ENCODE data around the gene RAC3.

RAC3 gene

DNA sequence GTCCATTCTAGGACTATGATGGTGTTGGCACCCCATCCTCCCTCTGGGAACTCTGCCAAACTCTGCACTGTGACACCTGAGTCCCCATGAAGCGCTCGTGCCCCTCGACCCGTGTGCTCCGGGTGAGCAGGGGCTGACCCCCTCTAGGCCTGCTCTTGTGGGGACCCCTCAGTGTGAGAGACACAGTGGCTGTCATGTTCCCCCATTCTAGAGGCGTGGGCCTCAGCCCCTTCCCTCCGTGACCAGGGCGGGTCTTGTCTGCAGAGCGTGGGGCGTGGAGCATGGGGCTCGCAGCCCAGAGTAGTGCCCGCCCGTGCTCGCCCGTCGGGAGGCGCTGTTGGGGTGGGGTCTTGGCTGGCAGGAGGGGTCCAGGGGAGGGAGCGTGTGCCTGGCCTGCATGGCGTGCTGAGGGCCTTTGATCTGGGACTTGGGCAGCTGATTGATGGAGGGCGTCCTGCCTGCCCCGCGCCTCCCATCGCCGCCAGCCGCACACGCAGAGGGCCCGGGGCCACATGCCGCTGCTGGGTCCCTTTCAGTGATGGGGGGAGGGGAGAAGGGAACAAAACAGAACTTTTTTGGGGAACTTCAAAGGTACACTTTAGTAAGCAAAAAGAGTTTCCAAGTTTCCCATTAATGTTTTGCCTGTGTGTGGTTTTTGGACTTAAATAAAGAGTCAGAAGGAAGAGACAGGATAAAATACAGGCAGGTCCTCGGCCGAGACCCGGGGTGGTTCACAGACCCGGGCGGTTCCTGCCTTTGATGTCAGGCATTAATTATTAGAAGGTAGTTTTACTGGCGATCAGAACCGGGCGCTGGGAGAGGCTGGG, 31.3 kb upstream of the RAC3 start:
- no peak for DNase-seq

DNA sequence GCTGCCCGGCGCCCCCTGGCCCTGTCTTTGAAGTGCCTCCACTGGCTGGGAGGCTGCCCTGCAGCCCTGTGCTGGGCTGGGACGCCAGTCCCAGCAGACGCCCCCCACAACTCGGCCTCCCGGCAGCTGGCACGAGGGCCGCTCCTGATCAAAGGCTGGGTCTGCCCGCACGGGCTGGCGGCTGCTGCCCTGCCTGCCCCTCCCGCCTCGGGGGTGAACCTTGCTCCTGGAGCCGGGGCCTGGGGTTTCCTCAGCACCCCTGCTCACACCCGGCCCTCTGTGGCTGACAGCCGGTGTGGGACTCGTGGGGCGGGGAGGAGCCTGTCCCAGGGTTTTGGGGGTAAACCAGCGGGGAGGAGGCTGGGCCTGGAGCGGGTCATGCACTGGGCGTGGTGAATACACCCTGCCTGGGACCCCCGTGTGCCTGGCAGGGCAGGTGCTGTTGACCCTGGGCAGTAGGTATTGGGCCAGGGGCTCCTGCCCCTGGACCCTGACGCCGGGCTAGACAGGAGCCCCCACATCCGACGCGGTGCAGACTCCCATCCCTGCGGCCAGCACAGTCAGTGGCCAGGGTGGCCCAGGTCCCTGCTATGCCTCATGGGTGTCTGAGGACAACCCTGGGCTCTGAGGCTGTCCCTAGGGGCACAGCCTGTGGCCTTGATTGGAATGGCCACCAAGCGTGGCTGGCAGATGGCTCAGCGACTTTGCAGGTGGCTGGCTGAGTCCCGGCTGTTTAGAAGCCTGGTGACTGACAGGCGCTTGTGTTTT, 30.5 kb upstream of the RAC3 start:
- DNase-seq, result no peak

DNA sequence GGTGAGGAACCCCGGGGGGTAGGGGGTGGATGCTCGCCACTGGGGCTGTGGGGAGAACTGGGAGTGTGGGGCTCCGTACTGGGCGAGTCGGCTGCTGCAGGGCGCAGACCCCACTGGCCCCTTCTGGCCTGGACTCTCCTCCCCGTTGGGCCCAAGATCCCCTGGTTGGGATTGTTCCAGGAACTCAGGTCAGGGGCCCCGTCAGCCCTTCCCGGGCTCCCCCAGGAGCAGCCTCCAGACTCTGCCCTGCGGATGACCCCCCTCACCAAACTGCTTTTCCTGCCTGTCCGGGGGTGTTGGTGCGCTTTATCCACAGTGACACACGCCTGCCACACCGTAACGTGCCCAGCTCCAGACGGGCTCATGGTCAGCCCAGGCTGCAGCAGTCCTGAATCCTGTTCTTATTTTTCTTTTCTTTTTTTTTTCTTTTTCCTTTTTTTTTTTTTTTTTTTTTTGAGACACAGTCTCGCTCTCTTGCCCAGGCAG, 29.9 kb upstream of the RAC3 start:
- DNase-seq, result no peak

DNA sequence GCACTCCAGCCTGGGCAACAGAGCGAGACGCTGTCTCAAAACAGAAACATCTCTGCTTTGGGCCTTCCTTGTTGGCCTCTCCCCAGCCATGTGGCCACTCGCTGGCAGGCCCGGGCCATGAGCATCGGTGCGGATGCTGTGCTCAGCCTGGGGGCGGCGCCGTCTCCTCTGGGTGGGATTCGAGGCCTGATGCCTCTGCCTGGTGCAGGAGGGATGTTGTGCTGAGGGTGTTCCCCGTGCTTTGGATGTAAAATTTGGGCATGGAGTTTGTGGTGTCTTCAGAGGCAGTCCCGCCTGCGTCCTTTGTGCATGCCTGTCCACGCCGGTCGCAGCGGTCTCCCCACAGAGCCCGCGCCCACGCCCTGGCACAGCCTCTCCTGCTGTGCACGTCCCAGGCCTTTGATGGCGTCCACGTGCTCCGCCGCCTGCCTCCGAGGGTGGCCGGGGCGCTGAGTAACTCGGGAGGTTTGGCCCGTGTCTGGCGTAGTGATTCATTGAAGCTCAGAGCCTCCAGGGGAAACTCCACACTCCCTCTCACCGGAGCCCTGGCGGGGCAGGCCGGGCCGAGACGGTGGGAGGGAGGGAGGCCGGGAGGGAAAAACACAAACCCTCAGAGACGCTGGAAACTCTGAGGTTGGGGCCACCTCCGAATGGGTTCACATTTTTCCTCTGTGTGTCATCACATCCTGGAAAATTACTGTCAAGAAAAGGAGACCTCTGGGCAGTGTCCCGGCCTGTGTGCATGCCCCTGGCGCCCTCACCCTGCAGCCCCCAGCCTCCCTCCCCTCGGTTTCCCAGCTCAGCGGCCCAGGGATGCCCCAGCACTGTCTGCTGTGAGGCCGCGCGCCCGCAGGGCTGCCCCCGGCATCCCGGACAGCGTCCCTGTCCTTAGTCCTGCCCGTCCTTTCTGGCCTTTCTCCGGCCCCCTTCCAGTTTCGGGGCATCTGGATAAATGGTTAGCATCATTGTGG, 27.8 kb upstream of the RAC3 start:
- peak; percentile 38 for DNase-seq

- DNase-seq, result no peak
These were observed 26.7 kb upstream of the RAC3 start for GRCh38 chr17:82004517-82005455.

DNA sequence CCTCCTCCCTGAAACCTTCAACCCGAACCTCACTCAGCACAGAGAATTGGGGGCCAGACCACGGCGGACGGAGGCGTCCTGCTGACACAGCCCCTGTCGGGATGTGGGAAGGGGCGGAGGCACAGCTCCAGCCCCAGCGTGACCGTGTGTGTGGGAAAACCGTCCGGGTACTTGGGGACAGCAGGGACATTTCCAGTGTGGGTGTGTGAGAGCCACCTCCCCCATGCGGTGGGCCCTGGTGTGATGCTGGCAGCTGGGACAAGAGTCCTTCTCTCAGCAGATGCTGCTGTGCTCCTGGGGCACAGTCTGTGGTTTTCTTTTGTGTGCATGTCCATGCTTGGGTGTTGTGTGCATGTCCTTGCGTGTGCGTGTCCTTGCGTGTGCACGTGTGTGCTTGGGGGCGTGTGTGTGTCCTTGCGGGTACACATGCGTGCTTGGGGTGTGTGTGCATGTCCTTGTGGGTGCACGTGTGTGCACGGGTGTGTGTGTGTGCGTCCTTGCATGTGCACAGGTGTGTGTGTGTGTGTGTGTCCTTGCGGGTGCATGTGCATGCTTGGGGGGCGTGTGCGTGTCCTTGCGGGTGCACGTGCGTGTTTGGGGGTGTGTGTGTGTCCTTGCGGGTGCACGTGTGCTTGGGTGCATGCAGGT, 25.7 kb upstream of the RAC3 start:
- DNase-seq, result no peak

DNA sequence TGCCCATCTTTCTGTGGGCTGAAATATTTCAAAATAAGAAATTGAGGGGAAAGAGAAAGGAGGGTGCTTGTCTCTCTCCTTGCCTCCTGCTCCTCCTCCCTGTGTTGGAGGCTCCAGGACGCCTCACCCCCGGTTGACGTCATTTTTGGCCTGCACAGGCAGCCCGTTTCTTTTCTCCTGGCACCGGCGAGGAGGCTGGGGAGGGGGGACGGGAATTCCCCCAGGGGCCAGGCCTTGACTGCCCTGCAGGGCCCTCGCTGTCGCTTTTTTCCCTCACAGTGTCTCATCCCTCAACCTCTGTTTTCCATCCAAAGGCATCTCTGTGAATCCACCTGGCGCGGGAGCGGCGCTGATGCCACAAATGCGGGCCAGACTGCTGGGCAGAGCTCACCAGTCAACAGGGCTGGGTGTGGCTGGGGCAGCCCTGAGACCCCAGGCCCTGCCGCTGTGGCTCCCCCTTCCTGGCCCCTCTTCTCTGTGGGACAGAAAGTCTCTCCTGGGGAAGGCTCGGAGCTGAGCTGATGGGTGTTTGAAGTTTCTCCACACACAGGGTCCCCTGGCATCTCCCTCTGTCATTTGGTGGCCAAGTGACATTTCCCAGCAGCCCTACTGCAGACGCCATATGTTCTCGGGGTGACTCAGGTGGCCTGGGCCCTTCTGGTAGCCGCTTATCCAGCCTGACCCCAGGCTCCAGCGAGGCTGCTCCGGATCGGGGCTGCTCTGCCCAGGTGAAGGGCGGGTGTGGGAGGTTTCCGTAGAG, 24.8 kb upstream of the RAC3 start:
- DNase-seq, result no peak

GRCh38 chr17:82007228-82007494, 24.3 kb upstream of the RAC3 start:
- DNase-seq, result no peak

DNA sequence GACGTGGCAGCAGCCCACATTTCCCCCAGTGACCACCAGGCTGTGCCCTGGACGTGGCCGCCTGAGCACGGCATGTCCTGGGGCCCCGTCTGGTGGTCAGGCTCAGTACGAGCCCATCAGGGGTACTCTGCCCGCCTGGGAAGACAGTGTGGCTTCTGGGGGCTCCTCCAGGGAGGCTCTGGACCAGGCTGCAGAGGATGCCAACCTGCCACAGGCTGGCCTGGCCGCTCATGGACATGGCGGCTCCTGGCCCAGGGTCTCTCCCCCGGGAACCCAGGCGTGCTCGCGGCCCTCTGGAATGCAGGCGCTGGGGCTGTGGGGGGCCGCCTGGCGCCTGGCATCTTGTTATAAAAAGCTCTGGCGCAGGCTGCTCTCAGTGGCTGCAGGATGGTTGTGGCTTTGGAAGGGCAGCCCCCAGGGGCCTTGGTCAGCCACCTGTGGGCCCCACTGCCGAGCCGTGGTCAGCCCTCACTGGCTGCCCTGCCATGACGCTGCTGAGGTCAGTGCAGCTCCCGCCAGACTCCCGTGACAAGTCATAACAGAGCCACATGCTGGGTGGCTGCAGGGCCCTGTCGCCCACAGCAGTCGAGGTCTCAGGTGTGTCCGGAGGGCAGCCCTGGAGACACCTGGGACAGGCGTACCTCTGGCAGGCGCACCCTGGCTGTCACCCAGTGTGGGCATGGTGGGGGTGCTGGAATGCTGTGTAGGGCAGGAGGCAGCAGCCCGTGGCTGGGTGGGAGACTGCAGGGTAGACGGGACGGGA, 23.8 kb upstream of the RAC3 start:
- DNase-seq, result no peak

- DNase-seq, result no peak
These were observed 23.1 kb upstream of the RAC3 start for GRCh38 chr17:82008258-82008940.

DNA sequence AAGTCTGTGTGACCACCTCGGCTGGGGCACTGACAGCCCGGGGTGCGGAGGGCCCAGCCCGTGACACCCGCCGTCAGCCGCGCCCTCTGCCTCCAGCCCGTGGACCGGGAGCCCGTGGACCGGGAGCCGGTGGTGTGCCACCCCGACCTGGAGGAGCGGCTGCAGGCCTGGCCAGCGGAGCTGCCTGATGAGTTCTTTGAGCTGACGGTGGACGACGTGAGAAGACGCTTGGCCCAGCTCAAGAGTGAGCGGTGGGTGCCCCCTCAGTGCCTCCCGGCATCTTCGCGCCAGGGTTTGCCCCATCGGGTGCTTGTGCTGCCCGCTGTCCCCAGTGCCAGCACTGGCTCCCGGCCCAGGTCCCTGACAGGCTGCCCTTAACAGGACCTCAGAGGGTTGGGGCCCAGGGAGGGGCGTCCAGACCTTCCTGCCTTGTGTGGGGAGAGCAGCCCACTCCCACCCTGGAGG, 22.5 kb upstream of the RAC3 start:
- no peak for DNase-seq

DNA sequence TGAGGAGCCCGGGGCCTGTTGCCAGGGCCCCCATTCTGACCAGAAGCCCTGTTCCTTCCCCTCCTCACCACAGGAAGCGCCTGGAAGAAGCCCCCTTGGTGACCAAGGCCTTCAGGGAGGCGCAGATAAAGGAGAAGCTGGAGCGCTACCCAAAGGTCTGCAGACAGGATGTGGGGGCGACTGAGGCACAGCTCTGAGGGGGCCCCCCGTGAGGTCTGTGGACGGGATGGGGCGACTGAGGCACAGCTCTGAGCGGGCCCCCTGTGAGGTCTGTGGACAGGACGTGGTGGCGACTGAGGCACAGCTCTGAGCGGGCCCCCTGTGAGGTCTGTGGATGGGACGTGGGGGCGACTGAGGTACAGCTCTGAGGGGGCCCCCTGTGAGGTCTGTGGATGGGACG, 22.1 kb upstream of the RAC3 start:
- no peak for DNase-seq

GRCh38 chr17:82010575-82011525, 20.6 kb upstream of the RAC3 start:
- DNase-seq, result no peak

DNA sequence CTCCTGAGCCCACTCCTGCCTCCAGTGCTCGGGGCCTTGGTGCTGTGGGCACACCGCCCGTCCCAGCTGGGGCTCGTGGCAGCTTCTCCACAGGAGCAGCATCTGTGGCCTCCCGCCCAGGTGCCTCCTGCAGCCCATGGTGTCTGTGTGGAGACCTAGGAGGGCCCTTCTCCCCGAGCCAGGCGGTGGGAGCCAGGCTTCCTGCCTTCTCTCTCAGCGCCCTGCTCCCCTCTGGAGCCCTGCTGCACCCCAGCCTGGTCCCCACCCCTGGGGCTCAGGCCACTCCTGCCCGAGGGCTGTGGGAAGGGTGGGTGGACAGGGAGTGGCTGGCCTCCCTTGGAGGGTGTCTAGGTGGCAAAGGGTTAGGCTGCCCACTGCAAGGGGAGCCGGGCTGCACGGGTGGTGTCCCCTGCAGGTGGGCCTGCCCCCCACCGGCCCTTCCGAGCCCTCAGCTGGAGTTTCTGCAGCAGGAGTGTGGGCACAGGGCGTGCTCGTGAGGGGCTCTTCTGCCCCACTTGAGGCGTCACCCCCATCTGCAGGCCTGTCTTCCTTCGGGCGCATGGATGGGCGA, 19.8 kb upstream of the RAC3 start:
- no peak for DNase-seq

GRCh38 chr17:82012261-82012639, 19.2 kb upstream of the RAC3 start:
- DNase-seq, result no peak

- no peak for DNase-seq
These were observed 18.7 kb upstream of the RAC3 start for GRCh38 chr17:82012640-82013295.

DNA sequence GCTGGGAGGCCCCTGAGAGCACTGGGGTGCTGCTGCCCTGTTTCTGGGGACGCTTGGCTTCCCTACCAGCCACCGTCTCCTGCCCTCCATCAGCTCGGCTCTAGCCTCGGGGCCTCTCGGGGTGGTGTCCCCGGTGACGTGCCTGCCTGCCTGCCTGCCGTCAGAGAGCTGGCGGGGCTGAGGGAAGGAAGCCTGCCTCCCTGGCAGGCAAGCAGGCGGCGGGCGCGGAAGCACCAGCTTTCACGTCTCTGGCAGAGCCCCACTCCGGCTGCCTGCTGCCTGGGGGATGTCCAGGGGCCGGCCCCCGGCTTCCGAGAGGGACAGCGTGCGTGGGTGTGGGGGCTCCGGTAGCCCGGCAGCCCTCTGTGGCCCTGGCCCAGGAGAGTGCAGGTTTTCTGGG, 18.1 kb upstream of the RAC3 start:
- DNase-seq, result no peak
